IMR-90 (cell line): Measurements from ENCODE around the gene MAP3K3. TPM values are rescaled to one million over a fixed set of nuclear protein-coding genes. Genes with fewer than 3 reads are reported as not detected.

ENCODE experiments used
- ATAC-seq: fragments of 200-7000 bp; cut with Tn5 transposase; 2 replicates; pipeline ENCODE4 v1.9.1; 2020; ENCODE audit warnings: low read depth, mild to moderate bottlenecking, moderate library complexity
- BruUV-seq: library from RNA; stranded (reverse); fragments of 400-500 nt; replicated peaks from 2 replicates; lab custom pipeline; 2021; lab: Mats Ljungman, UMichigan
- CTCF ChIA-PET: fragments of 300-600 bp; formaldehyde crosslinking; extraction: SDS; loops from one replicate; lab custom pipeline; 2021; ENCODE audit warnings: antibody characterized with exemption; lab: Yijun Ruan, JAX
- POLR2A ChIA-PET: fragments of 300-600 bp; sonication (Branson Sonifier 250); formaldehyde crosslinking; loops from one replicate; lab custom pipeline; 2022; ENCODE audit warnings: antibody characterized with exemption; ENCODE audit not compliant: unreplicated experiment; lab: Charles Lee
- DNase-seq: peaks from one replicate; pipeline ENCODE4 v3.0.0; 2013
- H2AFZ ChIP-seq: replicated peaks from 2 replicates; pipeline ENCODE3; 2013; ENCODE audit warnings: low read length, mild to moderate bottlenecking; ENCODE audit not compliant: poor library complexity
- H2AK5ac ChIP-seq: 2 replicates; pipeline ENCODE4 v1.6.1; 2013; ENCODE audit warnings: low read depth, low read length, inconsistent platforms
- H2AK9ac ChIP-seq: replicated peaks from 2 replicates; pipeline ENCODE3; 2013; ENCODE audit warnings: mild to moderate bottlenecking, low read depth, low read length, moderate library complexity; ENCODE audit not compliant: poor library complexity
- H2BK120ac ChIP-seq: 2 replicates; pipeline ENCODE4 v1.6.1; 2013; ENCODE audit warnings: low read depth, low read length, inconsistent platforms
- H2BK15ac ChIP-seq: 3 replicates; pipeline ENCODE4 v1.6.1; 2013; ENCODE audit warnings: low read depth, low read length, inconsistent platforms
- H2BK20ac ChIP-seq: 2 replicates; pipeline ENCODE4 v1.6.1; 2013; ENCODE audit warnings: low read depth, mild to moderate bottlenecking, inconsistent platforms, low read length, moderate library complexity
- H2BK5ac ChIP-seq: 2 replicates; pipeline ENCODE4 v1.6.1; 2013; ENCODE audit warnings: mild to moderate bottlenecking, low read depth, low read length, inconsistent platforms; ENCODE audit not compliant: poor library complexity, severe bottlenecking
- H3K14ac ChIP-seq: replicated peaks from 2 replicates; pipeline ENCODE4 v1.6.1; 2013; ENCODE audit warnings: low read depth, low read length, inconsistent platforms
- H3K18ac ChIP-seq: 2 replicates; pipeline ENCODE4 v1.6.1; 2013; ENCODE audit warnings: low read depth, low read length, control low read depth
- H3K23ac ChIP-seq: 2 replicates; pipeline ENCODE4 v1.6.1; 2013; ENCODE audit warnings: low read depth, low read length, inconsistent platforms
- H3K27ac ChIP-seq: 2 replicates; pipeline ENCODE4 v1.5.1; 2013; ENCODE audit warnings: mild to moderate bottlenecking, control low read depth, low read length; ENCODE audit not compliant: insufficient read depth
- H3K27me3 ChIP-seq: 2 replicates; pipeline ENCODE4 v1.6.1; 2013; ENCODE audit warnings: low read length; ENCODE audit not compliant: control insufficient read depth, insufficient read depth
- H3K36me3 ChIP-seq: 2 replicates; pipeline ENCODE4 v1.6.1; 2013; ENCODE audit warnings: low read length, mixed read lengths; ENCODE audit not compliant: control insufficient read depth, insufficient read depth
- H3K4ac ChIP-seq: 2 replicates; pipeline ENCODE4 v1.6.1; 2013; ENCODE audit warnings: low read depth, low read length, inconsistent platforms
- H3K4me1 ChIP-seq: 2 replicates; pipeline ENCODE4 v1.6.1; 2013; ENCODE audit warnings: low read length, mixed read lengths; ENCODE audit not compliant: control insufficient read depth, insufficient read depth
- H3K4me2 ChIP-seq: 2 replicates; pipeline ENCODE4 v1.6.1; 2013; ENCODE audit warnings: low read depth, mild to moderate bottlenecking, control low read depth, low read length, moderate library complexity
- H3K4me3 ChIP-seq: 2 replicates; pipeline ENCODE4 v1.5.1; 2013; ENCODE audit warnings: low read depth, mild to moderate bottlenecking, control low read depth, low read length, moderate library complexity; ENCODE audit not compliant: insufficient read depth
- H3K56ac ChIP-seq: 2 replicates; pipeline ENCODE4 v1.6.1; 2013; ENCODE audit warnings: low read length, inconsistent platforms; ENCODE audit not compliant: insufficient read depth; ENCODE audit errors: extremely low read depth
- H3K79me1 ChIP-seq, 2 experiments: 2 replicates each; pipeline ENCODE4 v1.6.1; 2013; ENCODE audit warnings: low read length in 2 of 2, inconsistent platforms in 1 of 2, low read depth in 1 of 2
- H3K9ac ChIP-seq: 2 replicates; pipeline ENCODE4 v1.6.1; 2013; ENCODE audit warnings: low read depth, low read length, control low read depth
- H3K9me1 ChIP-seq: 2 replicates; pipeline ENCODE4 v1.6.1; 2013; ENCODE audit warnings: low read length, inconsistent platforms; ENCODE audit not compliant: insufficient read depth
- H3K9me3 ChIP-seq: 2 replicates; pipeline ENCODE4 v1.6.1; 2013; ENCODE audit warnings: low read length; ENCODE audit not compliant: control insufficient read depth, insufficient read depth
- H4K20me1 ChIP-seq: 2 replicates; pipeline ENCODE4 v1.6.1; 2013; ENCODE audit warnings: low read length, inconsistent platforms; ENCODE audit not compliant: insufficient read depth
- H4K5ac ChIP-seq: 2 replicates; pipeline ENCODE4 v1.6.1; 2013; ENCODE audit warnings: mild to moderate bottlenecking, low read depth, low read length, control low read depth
- H4K8ac ChIP-seq, 2 experiments: 2 replicates each; pipeline ENCODE4 v1.6.1; 2013; ENCODE audit warnings: low read depth in 2 of 2, low read length in 2 of 2, control low read depth in 1 of 2, inconsistent platforms in 1 of 2
- H4K91ac ChIP-seq: 2 replicates; pipeline ENCODE4 v1.6.1; 2013; ENCODE audit warnings: low read depth, low read length, inconsistent platforms; ENCODE audit not compliant: insufficient read depth
- CHD1 ChIP-seq: IDR thresholded peaks from 2 replicates; pipeline ENCODE4 v1.6.1; 2012; ENCODE audit warnings: low read depth, low read length, improper control_type of control experiment
- FOS ChIP-seq: fragments of 150-350 bp; IDR thresholded peaks from 2 replicates; pipeline ENCODE4 v1.6.1; 2016; ENCODE audit warnings: low read depth, low read length
- NFE2L2 ChIP-seq: fragments of 150-350 bp; IDR thresholded peaks from 2 replicates; pipeline ENCODE4 v1.6.1; 2016; ENCODE audit warnings: low read depth, mild to moderate bottlenecking, low read length
- RFX5 ChIP-seq: IDR thresholded peaks from 2 replicates; pipeline ENCODE4 v1.8.0; 2012; ENCODE audit warnings: low read depth, mild to moderate bottlenecking, low read length, moderate library complexity
- WGBS, 2 experiments: methylation state at CpG; one replicate each; pipeline versions ENCODE4 v1.1.5 to v1.1.7; 2013; ENCODE audit warnings: missing lambda C conversion rate in 2 of 2; ENCODE audit not compliant: insufficient read length in 1 of 2; ENCODE audit errors: extremely low coverage in 2 of 2; 5-methylcytosine and 5-hydroxymethylcytosine counted together
- dilution Hi-C: fragments of 300-500 bp; cut with HindIII; formaldehyde crosslinking; loops from one replicate; pipeline ENCODE4 v1.14.3; 2018; ENCODE audit warnings: low sequenced_read_pairs; ENCODE audit not compliant: unreplicated experiment
- in situ Hi-C: fragments of 300-500 bp; cut with MboI; formaldehyde crosslinking; loops from 3 replicates; pipeline ENCODE4 v1.14.3; 2019; ENCODE audit warnings: low sequenced_read_pairs, inconsistent platforms, mixed read lengths
- intact Hi-C: fragments of 100-400 bp; cut with micrococcal nuclease; formaldehyde crosslinking; loops from 2 replicates; pipeline ENCODE4 v1.10.0; 2022
- polyA plus RNA-seq, 3 experiments: library from polyadenylated mRNA; depleted of rRNA; stranded (reverse); fragments of >200 nt; gene quantifications; 2 replicates each; pipeline ENCODE4 v1.2.3, GENCODE V29; 2012; ENCODE audit warnings: low replicate concordance in 1 of 3
- total RNA-seq: library from RNA; depleted of rRNA; stranded (reverse); fragments of >200 nt; gene quantifications from 2 replicates; pipeline ENCODE4 v1.2.3, GENCODE V29; 2012

MAP3K3 gene
- total and polyA plus RNA-seq, 2 of the 4 experiments (the other 2 are of a cell fraction) = 19.1 to 25.6 TPM

- no peak overlapping the region for H2AK9ac ChIP-seq
- H4K20me1 ChIP-seq = peaks cover 45% of the 10 kb centered on the region
- no peak overlapping the region for H4K5ac ChIP-seq
- WGBS, 2 experiments = 100% methylated on average over 2 of the region's 5 CpGs; no CpG with 5 or more reads in 1 of the 2 experiments
- no peak overlapping the region for H2BK5ac ChIP-seq
- H2BK120ac ChIP-seq = no peak overlapping the region
- H3K27me3 ChIP-seq = no peaks in the 10 kb centered on the region
- H4K8ac ChIP-seq = no peak overlapping the region
- no peak overlapping the region for H3K4me2 ChIP-seq
- H3K36me3 ChIP-seq = peaks cover 32% of the 10 kb centered on the region
- intact Hi-C loops (no loop called here), dilution Hi-C loops (no loop called here), in situ Hi-C loops (no loop called here)
- H3K9me1 ChIP-seq = peaks cover 14% of the 10 kb centered on the region; the same call in 1 of the 2 replicates
- H3K9ac ChIP-seq = no peak overlapping the region
- H3K4me3 ChIP-seq = no peak overlapping the region
- no peak for DNase-seq
- no peak overlapping the region for H3K18ac ChIP-seq
- no peak for ATAC-seq
- H3K4me1 ChIP-seq = no peaks in the 10 kb centered on the region
- no peak overlapping the region for H3K14ac ChIP-seq
- H3K23ac ChIP-seq = no peak overlapping the region
- H2AK5ac ChIP-seq = no peak overlapping the region
- H2AFZ ChIP-seq = no peak overlapping the region
- H4K91ac ChIP-seq = no peak overlapping the region
- H3K9me3 ChIP-seq = no peaks in the 10 kb centered on the region
- ChIA-PET POLR2A (no interaction called here), CTCF (no interaction called here)
- no peak overlapping the region for H2BK15ac ChIP-seq
- no TSS peak for BruUV-seq
- no peak overlapping the region for H3K56ac ChIP-seq
- no peak overlapping the region for H2BK20ac ChIP-seq
- H3K27ac ChIP-seq = no peak overlapping the region
- H3K4ac ChIP-seq = no peak overlapping the region
- peaks cover 56 to 82% of the 10 kb centered on the region in 2 experiments for H3K79me1 ChIP-seq
- TF ChIP-seq RFX5 (no peak), NFE2L2 (no peak), CHD1 (no peak), FOS (no peak)
Measured at GRCh38 chr17:63578769-63579111, 43.5 kb upstream of the MAP3K3 start.
